Left kidney (tissue), 1 donor: ENCODE data around the gene TAS2R9. TPM values are rescaled to one million over a fixed set of nuclear protein-coding genes. Genes with fewer than 3 reads are reported as not detected.

ENCODE experiments used
- polyA plus RNA-seq: library from polyadenylated mRNA; unstranded; fragments of 120-200 nt; gene quantifications from one replicate; pipeline ENCODE4 v1.2.1, GENCODE V29; 2013; ENCODE audit not compliant: insufficient read length

Gene TAS2R9
- polyA plus RNA-seq, 1 donor, result not detected

Other genes starting within 250 kb of the TAS2R9 start
- 43.7 TPM for gene MAGOHB, start 196.6 kb downstream of the TAS2R9 start, polyA plus RNA-seq
- gene STYK1, start 136.1 kb downstream of the TAS2R9 start, polyA plus RNA-seq, result 0.83 TPM
- 233 TPM for gene YBX3, start 86.8 kb downstream of the TAS2R9 start, polyA plus RNA-seq
- not detected for gene TAS2R7, start 7.5 kb downstream of the TAS2R9 start, polyA plus RNA-seq
- not detected for gene TAS2R8, start 2.9 kb downstream of the TAS2R9 start, polyA plus RNA-seq
- 4.4 TPM for gene TAS2R10, start 16.2 kb upstream of the TAS2R9 start, polyA plus RNA-seq
- gene PRR4, start 39.3 kb upstream of the TAS2R9 start, polyA plus RNA-seq, result 10.7 TPM
- gene PRH1, start 74.1 kb upstream of the TAS2R9 start, polyA plus RNA-seq, result 14.6 TPM
- 0.12 TPM for gene TAS2R13, start 99.4 kb upstream of the TAS2R9 start, polyA plus RNA-seq
- 0.50 TPM for gene PRH2, start 119.1 kb upstream of the TAS2R9 start, polyA plus RNA-seq
- gene TAS2R14, start 129.1 kb upstream of the TAS2R9 start, polyA plus RNA-seq, result 5.3 TPM
- 0.18 TPM for gene TAS2R50, start 176.7 kb upstream of the TAS2R9 start, polyA plus RNA-seq
- gene TAS2R20, start 188.1 kb upstream of the TAS2R9 start, polyA plus RNA-seq, result 3.2 TPM
- 1.9 TPM for gene TAS2R19, start 212.5 kb upstream of the TAS2R9 start, polyA plus RNA-seq
- gene TAS2R31, start 221.2 kb upstream of the TAS2R9 start, polyA plus RNA-seq, result 2.2 TPM